SU-DHL-6 (cell line): Measurements from ENCODE around the gene FAM171A1.
"Not testable (repeated sequence)": the region's sequence is repeated elsewhere in the genome, so short reads cannot be mapped to it uniquely, and the experiment has no call there.

Experiments
- EZH2phosphoT487 ChIP-seq: fragments of 200-600 bp; sonication (generic), shearing (Covaris generic); conservative IDR thresholded peaks from 2 replicates; pipeline ENCODE4 v1.6.1; 2018; ENCODE audit warnings: mild to moderate bottlenecking, antibody characterized with exemption, low read length, moderate library complexity, mixed read lengths
- TF ChIP-seq, protein P1 (sequence below): fragments of 200-600 bp; sonication (generic); IDR thresholded peaks from one replicate; pipeline ENCODE4 v1.5.1; 2017; ENCODE audit warnings: antibody characterized with exemption, mild to moderate bottlenecking, low read length, moderate library complexity; ENCODE audit not compliant: insufficient read depth, poor library complexity, severe bottlenecking

DNA sequence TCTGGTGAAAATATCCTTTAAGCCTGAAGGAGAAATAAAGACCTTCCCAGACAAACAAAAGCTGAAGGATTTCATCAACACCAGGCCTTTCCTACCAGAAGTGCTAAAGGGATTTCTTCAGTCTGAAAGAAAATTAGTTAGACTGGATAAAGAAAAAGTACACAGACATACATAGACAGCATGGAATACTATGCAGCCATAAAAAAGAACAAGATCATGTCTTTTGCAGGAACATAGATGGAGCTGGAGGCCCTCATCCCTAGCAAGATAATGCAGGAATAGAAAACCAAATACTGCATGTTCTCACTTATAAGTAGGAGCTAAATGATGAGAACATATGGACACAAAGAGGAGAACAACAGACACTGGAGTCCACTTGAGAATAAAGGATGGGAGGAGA, 29.4 kb upstream of the FAM171A1 start:
- TF ChIP-seq, protein P1, sequence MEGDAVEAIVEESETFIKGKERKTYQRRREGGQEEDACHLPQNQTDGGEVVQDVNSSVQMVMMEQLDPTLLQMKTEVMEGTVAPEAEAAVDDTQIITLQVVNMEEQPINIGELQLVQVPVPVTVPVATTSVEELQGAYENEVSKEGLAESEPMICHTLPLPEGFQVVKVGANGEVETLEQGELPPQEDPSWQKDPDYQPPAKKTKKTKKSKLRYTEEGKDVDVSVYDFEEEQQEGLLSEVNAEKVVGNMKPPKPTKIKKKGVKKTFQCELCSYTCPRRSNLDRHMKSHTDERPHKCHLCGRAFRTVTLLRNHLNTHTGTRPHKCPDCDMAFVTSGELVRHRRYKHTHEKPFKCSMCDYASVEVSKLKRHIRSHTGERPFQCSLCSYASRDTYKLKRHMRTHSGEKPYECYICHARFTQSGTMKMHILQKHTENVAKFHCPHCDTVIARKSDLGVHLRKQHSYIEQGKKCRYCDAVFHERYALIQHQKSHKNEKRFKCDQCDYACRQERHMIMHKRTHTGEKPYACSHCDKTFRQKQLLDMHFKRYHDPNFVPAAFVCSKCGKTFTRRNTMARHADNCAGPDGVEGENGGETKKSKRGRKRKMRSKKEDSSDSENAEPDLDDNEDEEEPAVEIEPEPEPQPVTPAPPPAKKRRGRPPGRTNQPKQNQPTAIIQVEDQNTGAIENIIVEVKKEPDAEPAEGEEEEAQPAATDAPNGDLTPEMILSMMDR: not testable (repeated sequence)
- TF ChIP-seq EZH2phosphoT487: not testable (repeated sequence)
